Measurements from ENCODE around the gene UBC.

The UBC gene

GRCh38 chr12:124863416-124864325 is 50.8 kb downstream of the UBC start, which contains the start of gene SCARB1:
Gene SCARB1, minus strand, starts transcription at chr12:124863864. Its CDS starts 144 bp downstream, at chr12:124863720.
- DNase-seq = peak; percentile 69

GRCh38 chr12:124862768-124863415 is 51.6 kb downstream of the UBC start:
- DNase-seq = no peak

- DNase-seq = no peak
These were observed 52.4 kb downstream of the UBC start for GRCh38 chr12:124861898-124862676.

Data from NCI-H1105 treated with DMSO at 0.1 percent for 48 hours (cell line).